GM21367 (cell line): ENCODE results near the gene COQ10A.

ENCODE experiments used
- ATAC-seq: cut with Tn5 transposase; IDR thresholded peaks from one replicate; pipeline ENCODE4 v1.9.1; 2021; ENCODE audit not compliant: unreplicated experiment

The COQ10A gene

DNA sequence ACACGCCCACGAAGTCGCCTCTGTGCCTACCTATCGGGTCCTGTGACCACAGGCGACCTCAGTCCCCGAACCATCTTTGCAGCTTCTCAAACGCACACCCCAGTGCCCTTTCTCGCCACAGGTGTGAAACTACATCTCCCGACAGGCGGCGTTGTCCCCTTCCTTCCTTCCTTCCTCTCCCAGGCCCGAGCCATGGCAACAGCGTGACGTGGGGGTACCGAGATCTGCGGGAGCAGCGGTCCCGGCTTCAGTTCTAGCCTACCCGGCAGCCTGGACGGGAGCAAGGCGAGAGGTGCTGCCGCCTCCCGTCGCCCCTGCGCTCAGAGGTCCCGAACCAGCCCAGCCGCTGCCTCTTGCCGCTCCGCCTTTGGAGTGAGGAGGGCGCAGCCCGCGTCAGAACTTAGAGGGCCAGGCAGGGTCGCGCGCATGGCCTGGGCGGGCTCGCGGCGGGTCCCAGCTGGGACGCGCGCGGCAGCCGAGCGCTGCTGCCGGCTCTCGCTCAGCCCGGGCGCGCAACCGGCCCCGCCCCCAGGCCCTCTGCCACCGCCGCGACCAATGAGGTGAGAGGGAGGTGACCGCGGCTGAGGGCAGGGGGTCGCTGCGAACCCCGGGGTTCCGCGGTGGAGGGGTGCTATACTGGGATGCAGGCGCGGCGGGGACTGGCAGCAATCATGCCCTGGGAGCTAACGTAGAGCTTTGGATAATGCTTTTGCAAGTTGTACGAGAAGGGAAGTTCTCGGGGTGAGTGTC lies at the start of gene COQ10A:
COQ10A (plus strand) TSS at position 250 of the 750 bp plus-strand sequence; CDS start at position 427, 177 bp downstream.
- ATAC-seq, result peak; percentile 82

DNA sequence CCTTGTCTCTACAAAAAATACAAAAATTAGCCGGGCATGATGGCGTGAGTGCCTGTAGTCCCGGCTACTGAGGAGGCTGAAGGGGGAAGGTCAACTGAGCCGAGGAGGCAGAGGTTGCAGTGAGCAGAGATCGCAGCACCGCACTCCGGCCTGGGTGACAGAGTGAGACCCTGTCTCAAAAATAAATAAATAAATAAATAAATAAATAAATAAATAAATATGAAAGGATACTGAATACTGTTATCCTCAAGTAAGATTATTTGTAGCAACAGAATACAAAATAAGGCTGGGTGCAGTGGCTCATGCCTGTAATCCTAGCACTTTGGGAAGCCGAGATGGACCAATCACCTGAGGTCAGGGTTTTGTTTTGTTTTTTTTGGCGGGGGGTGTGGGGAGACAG lies 46.9 kb upstream of the COQ10A start:
- no peak for ATAC-seq

DNA sequence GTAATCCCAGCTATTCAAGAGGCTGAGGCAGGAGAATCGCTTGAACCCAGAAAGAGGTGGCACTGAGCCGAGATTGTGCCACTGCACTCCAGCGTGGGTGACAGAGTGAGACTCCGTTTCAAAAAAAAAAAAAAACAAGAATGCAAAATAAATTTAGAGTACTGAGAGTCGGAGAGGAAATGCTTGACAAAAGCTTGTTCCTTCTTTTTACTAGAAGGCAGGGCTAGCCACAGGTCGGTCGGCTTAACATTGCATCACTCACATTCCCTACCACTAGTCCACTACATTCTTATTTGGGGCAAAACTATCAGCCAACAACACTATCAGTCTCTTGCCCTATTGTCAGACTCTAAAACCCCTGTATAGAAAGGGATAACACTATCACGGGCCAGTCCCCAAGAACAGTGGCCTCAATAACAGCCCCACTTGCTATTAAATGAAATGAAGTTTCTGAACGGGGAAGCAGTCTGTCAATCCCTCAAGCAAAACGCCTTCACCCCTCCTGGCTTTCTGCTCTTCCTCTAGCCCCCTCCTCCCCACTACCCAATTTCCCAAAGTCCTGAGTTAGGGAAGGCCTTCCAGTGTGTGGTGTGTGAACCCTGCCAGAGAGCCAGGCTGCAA lies 46.0 kb upstream of the COQ10A start:
- no peak for ATAC-seq

DNA sequence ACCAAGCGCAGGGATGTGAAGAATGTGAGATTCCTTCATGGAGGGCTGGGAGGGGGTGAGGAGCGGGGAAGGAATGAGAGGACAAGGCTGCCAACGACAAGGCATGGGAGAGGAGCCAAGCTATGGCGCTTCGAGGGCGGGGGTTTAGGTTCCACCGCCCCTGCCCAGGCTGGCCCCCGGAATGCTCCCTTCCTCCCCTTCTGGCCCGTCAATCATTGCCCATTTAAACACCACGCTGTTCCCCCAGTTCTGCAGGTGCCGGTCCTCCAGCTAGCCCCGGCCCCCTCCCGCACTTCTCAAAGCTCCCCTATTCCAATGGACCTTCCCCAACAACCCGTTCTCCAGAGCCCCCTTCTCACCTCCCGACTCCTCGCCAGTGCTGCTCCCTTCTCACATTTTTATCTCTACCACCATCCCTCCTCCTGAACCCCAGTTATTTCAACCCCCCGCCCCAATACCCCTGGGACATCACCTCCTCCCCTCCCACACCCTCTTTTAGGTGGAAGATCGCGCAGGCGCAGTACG lies 45.4 kb upstream of the COQ10A start:
- ATAC-seq, result peak; percentile 12

DNA sequence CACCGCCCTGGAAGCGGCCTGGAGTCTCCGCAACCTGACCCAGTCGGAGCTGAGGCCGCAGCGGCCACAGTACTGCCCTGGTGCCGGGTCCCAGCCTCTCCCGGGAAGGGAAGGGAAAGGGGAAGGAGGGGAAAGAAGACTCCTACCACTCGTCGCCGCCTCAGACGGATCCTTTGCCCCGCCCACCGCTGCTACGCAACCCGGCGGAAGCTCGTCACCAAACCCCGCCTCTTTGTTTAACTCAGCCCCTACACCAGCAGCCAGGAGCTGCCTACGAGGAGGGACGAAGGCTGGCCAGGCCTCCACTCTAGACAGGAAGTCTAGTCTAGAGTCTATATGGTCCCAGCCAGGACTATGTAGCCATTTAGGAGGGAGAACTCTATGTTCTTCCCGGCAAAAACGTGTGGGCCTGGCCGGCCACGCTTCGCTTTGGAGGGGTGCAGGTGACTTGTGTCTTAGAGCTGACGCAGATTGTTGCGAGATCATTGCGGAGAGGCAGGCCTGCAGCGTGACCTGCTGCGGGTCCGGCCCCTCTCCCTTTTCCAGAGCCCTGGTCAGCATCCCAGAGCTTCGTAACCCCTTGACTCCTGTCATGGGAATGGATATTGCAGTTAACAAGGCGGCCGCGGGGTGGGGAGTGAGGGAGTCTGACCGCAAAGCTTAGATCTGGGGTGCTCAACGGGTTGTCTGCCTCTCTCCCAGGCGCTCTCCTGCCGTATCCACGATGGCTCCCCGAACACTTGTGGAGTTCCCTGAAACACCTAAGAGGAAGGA lies 44.8 kb upstream of the COQ10A start, which contains the start of gene RNF41:
RNF41 (minus strand) TSS at position 166 of the 774 bp plus-strand sequence. CDS start 7,875 bp downstream, outside the sequence.
- ATAC-seq, result peak; percentile 67

DNA sequence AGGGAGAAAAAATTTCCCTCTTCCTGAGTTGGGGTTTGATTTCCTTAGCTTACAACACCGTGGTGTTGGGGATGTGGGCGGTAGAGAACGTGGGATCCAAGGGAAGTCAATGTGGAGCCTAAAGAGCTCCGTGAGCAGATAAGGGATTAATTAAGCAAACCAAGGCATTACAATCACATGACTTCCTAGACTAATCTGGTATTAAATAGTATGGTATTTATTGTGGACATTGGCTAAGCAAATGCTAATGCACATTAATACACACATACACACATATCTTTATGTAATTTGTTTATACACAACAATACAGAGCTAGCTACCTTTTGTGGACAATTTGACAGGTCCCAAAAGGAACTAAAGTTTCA lies 44.2 kb upstream of the COQ10A start:
- ATAC-seq, result no peak

DNA sequence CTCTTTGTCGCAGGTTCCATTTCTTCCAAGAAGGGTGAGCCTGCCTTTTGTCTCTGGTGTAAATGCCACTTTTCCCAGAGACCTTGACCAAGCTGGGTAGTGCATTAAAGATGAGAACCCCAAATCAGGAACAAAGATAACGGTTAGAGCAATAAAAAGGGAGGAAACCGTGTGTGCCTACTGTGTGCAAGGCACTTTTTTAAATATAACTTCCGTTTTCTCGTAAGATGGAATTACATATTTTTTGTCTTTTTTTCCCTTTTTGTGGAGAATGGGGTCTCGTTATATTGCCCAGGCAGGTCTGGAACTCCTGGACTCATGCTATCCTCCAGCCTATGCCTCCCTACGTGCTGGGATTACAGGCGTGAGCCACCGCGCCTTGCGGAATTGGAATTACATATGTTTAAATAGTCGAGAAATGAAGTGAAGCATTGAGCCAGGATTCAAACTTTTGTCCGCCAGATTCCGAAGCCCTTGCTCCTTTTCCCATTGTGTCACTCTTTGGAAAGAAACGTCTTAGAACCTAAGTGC lies 43.1 kb upstream of the COQ10A start:
- ATAC-seq, result no peak

DNA sequence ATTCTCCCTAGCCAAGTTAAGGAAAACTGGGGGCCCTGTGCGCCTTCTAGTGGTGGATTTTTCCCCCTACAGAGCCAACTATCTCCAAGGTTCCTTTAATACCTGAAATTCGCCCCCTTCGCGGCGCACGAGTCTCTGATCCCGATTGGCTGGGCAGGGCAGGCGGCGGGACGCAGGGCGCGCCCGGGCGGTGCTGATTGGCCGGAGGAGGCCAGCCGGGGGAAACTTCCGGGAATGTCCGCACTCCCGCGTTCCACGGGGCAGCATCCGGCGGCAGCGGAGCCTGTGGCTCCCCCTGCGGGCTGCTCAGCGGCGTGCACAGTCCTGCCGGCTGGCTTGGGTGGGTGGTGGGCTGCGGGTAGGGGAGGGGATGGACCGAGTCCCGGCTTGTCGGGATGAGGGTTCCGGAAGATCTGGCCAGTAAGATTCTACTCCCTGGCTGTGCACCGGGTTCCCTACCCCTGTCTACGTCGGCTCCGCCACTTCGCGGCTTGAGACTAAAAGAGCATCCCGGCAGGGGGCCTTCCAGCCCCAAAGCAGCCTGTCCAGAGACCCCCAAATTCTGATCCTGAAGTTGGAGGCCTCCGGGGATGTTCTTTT lies 42.5 kb upstream of the COQ10A start, which contains the start of gene NABP2:
NABP2 (plus strand) TSS at position 241 of the 600 bp plus-strand sequence. CDS start 515 bp downstream, outside the sequence.
- peak; percentile 51 for ATAC-seq

DNA sequence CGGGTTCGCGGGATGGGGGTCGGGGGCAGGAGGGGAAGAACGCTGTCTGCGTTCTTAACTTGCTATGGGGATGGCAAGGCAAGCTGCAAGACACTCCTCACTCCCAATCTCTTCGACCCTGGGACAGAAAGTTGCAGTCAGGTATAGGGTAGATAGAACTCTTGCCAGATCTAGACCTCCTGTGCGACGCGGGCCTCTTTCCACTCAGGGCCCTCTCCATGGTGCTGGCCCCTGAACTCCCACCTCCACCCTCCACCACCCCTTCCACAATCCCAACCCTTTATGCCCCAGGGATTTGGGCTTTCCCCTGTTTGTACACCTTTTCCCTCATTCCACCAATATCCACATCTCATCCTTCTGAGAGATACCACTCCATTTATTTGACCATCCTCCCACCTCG lies 41.8 kb upstream of the COQ10A start:
- no peak for ATAC-seq

DNA sequence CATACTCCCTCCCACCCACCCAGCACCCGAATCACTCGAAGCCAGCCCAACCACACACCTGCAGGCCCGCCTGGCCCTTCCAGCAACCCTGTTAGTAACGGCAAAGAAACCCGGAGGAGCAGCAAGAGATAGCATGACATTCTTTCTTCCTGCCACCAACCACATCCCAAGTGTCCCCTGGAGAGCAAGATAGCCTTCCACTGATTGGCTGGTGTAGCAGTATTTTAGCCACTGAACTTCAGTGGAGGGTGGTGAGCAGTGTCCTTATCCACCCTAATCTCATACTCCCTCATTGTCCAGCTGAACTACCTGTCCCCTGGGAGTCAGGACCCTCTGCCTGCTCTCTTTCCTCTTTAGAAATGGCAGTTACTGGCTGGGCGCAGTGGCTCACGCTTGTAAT lies 37.7 kb upstream of the COQ10A start:
- ATAC-seq, result no peak

DNA sequence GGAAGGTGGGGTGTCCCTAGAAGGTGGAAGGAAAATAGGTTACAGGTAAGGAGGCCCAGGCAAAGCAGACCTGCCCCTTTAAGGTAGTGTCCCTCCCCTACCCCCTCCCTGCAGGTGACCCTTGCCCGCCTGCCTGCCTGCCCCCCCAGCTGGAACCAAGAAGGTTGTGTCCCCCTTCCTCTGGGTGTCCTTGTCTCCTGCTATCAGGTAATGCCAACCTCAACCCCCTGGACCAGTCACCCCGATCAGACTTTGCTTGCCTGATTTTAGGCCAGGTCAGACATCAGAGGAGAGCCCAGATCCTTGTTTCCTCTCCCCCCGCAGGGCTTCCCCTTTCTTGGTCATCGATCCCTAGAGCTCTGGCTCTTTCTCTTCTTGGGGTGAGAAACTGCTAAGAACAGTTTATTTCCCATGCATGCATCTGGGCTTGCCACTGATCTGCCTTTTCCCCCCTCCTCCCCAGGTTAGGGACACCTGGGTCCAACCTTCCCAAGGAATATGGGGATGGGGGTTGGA lies 36.8 kb upstream of the COQ10A start, which contains the start of gene SLC39A5:
SLC39A5 (plus strand) TSS at position 136 of the 516 bp plus-strand sequence. CDS start 1,224 bp downstream, outside the sequence.
- ATAC-seq, result no peak

DNA sequence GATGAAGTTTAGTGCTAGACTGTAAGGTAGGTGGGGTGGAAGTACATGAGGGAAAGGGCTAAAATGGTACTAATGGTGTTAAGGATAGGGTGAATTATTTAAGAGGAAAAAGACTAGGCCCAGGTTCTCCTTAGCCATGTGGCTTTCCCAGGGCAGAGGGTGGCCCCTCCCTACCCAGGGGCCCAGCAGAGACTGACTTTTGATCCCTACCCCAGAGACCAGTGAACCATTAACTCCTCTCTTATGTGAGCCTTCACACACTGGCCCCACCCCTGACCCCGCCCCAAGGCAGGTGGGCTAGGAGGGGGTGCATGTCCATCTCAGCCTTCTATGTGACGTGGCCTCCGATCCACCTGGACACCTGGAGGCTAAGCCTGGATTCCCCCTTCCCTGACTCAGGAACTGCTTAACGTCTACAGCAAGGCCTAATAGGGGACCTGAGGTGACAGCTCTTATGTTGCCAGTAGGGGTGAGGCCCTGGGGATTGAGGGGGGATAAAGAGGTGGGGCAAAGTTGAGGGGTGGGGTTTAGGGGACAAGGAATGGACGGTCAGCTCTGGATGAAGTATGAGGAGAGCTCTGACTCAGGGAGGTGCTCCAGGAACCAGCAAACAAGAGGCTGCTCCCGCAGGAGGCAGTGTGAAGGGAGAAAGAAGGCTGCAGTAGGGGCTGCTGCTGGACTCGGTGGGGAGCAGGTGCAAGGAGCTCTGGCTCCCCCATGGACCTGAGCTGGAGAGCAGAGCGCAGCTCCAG lies 36.1 kb upstream of the COQ10A start:
- no peak for ATAC-seq

DNA sequence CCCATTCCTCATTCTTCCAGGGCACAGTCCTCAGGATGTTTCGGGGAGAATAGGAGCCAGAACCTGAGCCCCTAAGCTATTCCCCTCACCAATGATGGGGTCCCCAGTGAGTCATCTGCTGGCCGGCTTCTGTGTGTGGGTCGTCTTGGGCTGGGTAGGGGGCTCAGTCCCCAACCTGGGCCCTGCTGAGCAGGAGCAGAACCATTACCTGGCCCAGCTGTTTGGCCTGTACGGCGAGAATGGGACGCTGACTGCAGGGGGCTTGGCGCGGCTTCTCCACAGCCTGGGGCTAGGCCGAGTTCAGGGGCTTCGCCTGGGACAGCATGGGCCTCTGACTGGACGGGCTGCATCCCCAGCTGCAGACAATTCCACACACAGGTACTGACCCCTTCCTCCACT lies 35.6 kb upstream of the COQ10A start:
- no peak for ATAC-seq

DNA sequence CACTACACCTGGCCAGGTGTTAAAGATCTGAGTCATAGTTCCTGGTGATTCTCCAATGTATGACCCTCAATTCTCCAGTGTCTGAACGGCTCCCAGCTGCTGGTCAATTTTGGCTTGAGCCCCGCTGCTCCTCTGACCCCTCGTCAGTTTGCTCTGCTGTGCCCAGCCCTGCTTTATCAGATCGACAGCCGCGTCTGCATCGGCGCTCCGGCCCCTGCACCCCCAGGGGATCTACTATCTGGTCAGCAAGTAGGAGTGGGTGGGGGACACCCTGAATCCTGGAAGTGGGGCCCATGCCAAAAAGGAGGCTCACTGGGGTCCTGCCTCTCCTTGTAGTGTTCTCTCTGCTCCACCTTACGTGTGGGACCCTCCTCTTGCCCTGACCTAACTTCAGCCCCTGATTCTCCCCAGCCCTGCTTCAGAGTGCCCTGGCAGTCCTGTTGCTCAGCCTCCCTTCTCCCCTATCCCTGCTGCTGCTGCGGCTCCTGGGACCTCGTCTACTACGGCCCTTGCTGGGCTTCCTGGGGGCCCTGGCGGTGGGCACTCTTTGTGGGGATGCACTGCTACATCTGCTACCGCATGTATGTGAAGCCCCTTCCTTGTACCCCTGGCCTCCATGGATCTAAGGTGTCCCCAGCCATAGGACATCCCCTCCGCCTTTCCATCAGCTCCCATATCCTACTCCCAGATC lies 31.9 kb upstream of the COQ10A start:
- ATAC-seq, result no peak

DNA sequence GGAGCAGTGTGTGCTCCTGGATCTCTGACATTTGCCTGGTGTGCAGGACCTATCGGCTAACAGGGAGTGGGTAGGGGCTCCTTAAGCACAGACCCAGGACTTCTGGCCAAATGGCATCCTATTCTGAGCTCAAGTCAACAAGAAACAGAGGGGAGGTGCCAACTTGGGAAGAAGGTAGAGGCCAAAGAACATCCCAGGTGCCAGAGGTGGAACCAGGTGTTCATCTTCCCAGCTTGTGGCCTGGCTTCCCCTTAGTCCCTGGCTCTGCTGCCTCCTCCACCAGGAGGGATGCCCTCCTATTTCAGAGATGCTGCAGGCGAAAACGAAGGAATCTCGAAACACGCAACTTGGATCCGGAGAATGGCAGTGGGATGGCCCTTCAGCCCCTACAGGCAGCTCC lies 30.7 kb upstream of the COQ10A start:
- ATAC-seq, result no peak

DNA sequence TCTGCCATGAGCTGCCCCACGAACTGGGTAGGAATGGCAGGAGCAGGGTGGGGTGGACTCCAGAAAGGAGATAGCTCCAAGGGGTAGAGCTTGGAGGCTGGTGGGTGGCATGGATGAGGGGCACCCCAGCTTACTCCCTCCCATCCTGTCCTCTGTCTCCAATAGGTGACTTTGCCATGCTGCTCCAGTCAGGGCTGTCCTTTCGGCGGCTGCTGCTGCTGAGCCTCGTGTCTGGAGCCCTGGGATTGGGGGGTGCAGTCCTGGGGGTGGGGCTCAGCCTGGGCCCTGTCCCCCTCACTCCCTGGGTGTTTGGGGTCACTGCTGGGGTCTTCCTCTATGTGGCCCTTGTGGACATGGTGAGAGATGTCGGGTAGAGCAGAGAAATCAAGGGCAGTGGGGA lies 29.8 kb upstream of the COQ10A start:
- ATAC-seq, result no peak

DNA sequence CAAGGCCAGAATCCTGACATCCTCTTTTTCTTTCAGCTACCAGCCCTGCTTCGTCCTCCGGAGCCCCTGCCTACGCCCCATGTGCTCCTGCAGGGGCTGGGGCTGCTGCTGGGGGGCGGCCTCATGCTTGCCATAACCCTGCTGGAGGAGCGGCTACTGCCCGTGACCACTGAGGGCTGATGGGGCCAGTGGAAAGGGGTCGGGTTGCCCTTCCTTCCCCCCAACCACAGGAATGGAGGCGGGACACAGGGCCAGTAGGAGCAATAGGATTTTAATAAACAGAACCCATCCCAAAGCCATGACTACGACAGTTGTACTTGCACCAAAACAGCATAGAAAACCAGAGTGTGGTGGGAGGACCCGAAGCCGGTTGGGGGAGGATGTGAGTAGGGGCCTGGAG lies 29.2 kb upstream of the COQ10A start:
- ATAC-seq, result no peak

DNA sequence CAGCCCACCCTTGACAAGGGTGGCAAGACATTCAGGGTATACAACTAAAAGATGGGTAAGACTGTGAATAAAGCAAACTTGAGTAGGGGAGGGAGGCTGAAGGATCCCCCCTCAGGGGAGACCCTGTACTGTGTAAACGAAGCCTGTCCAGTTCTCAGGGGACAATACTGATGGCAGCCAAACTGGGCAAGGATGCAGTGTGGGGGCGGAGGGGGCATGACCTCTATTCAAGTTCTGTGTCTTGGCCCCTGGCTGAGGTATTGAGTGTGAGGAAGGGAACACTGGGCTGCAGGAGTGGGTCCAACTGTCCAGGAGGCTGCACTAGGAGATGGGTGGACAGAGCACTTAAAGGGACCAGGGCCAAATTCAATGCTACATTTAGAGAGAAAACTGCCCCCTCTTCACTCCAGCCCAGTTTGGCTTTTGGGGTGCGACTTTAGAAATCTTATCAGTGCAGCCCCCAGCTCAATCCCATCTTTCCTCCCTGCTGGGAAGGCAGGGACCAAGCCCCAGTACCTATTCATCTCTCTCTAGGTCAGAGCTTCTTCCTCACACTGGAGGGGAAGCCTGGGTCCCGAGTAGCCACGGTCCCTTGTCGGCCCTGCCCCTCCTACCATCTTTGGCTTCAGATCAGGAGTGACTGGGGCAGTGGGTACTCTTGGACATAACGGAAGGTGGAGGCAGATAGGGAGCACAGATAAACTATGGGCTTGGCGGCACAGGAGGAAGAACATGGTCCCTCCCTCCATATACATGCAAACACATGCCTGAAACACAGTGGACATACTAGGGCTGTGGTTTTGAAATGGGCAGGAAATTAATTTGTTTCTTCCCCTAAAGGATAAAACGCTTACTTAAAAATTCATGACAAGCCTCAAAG lies 25.1 kb upstream of the COQ10A start:
- ATAC-seq, result no peak
